Stimulated activated CD4-positive, alpha-beta T cell treated with anti-CD3 and anti-CD28 coated beads, TNF-alpha, amount 100 ng/mL, for 1 hour (primary cell): Measurements from ENCODE around the gene DCAF8.

Source experiments
- DNase-seq, 3 donors: peaks; one replicate each; pipeline ENCODE4 v3.0.0-alpha.2; 2020; ENCODE audit warnings: low read depth in 3 of 3, low spot score in 1 of 3

The DCAF8 gene

DNA sequence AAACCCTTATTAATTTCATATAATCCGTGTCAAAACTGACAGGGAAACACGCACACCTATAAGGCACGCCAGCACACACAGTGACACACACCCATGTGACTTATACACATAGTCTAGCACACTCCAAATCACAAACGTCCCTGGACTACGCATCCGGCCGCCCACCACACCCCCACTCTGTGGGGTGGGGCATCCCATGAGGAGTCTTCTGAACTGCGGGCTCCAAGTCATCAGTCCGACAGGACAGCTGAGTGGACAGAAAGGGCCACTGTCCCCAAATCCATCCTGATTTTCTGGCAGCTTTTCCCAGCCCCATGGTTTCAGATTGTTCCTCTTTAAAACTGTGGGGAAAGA is 56.3 kb downstream of the DCAF8 start:
- DNase-seq: peak in 1 of 3 donors; percentile 42

- peak; percentile 34 to 62 (median 43) for DNase-seq
Measured at GRCh38 chr1:160205242-160206035, 56.9 kb downstream of the DCAF8 start, which contains the start of gene PEA15. PEA15 (plus strand) TSS chr1:160205384; CDS start chr1:160211545, 6,161 bp downstream.

- no peak for DNase-seq
Measured at GRCh38 chr1:160204526-160205241, 57.7 kb downstream of the DCAF8 start.

DNA sequence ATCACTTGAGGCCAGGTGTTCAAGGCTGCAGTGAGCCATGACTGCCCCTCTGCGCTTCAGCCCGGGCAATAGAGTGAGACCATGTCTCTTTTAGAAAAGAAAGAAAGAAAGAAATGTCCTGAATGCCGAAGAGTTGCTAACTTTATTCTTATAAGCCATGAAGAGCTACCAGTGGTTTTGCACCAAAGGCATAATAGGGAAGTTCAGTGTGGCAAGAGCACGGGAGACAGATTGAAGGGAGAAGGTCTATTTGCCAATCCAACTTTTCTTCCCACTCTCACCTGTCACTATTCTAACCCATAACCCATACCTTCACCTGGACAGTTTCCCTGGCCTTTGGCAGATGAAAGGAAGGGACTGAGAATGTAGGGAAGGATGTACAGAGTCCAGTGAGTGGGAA is 61.6 kb downstream of the DCAF8 start:
- DNase-seq: no peak

GRCh38 chr1:160197231-160197630 is 65.1 kb downstream of the DCAF8 start:
- no peak for DNase-seq

GRCh38 chr1:160196143-160196542 is 66.2 kb downstream of the DCAF8 start:
- DNase-seq: no peak

- DNase-seq: no peak
Measured at GRCh38 chr1:160194737-160195059, 67.7 kb downstream of the DCAF8 start.

DNA sequence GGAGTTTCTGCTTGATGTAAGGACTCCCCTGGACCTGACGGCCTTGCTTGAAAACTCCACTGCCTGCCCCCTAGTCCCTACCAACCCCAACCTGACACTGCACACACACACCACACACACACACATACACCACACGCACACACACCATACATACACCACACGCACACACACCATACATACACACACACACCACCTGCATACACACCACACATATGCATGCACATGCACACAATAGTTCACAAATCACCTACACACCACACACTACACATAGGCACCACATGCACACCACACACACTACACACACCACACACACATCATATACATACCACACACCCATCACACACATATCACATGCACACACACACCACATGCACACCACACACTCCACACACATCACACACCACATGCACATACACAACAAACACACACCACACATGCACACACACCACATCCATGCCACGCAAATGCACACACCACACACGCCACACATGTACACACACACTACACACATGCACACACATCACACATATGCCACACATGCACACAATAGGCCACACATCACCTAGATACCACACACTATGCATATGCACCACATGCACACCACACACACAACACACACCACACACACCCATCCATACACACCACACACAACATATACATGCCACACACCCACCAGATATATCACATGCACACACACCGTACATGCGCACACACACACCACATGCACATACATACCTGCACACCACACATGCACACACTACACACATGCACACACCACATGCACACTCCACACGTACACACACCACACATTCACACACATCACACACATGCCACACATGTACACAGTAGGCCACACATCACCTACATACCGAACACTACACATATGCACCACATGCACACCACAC is 68.3 kb downstream of the DCAF8 start:
- no peak for DNase-seq

DNA sequence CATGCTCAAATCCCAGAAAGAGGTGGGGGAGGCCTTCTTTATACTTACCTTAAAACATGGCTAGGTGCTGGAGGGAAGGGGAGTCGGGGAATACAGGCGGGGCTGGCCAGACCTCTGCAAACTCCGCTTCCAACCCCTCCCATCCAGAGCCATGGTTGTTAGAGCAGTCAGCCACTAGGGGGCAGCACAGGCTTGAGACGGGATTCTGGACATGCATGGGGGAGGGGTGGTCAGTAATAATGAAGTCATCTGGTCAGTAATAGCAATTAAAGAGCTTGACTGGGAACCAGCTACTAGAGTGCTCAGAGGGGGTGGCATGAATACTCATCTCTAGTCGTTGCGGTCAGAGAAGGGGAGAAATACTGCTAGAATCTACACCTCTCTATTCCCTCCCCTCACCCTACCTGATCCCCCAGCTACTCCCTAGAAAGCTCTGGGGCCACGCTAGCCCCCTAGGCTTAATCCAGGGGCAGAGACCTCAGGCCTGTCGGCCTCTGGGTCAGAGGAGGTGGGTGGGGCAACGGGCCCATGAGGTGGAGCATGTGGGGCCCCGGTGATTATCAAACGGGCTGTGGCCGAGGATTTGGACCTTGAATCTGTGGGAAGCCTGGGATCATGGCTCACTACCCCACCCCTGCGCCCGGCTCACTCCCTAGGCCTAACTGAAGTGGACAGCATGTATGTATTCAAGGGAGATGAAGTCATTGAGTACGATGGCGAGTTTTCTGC is 69.1 kb downstream of the DCAF8 start:
- peak; percentile 47 to 74 (median 64) for DNase-seq

- no peak for DNase-seq
Measured at GRCh38 chr1:160192234-160192633, 70.1 kb downstream of the DCAF8 start.

GRCh38 chr1:160191756-160192155 is 70.6 kb downstream of the DCAF8 start:
- DNase-seq: no peak

- DNase-seq: no peak
Measured at GRCh38 chr1:160189649-160190625, 72.4 kb downstream of the DCAF8 start, which contains the start of gene CASQ1. CASQ1 (plus strand) TSS chr1:160190575; CDS start chr1:160190752, 177 bp downstream.

- DNase-seq: no peak
Measured at GRCh38 chr1:160188341-160188740, 74.0 kb downstream of the DCAF8 start.

DNA sequence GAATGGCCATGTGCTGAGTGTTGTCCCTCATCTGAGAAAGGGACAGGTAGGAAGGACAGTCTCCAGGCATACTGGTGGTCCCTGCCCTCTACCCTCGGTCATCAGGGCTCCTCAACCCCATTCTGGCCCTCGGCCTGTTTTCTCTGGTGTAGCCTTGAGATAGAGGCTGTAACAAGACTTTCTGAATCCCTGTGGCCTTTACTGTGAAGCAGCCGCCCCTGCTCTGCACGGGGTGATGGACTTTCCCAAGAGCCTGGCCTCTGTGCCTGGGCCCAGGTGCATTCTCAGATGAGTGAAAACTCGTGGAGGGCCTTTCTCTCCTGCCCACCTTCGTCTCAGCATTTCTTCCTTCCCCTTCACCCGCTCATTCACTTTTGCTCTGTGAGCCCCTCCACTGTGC is 74.9 kb downstream of the DCAF8 start:
- DNase-seq: no peak

GRCh38 chr1:160186729-160187128 is 75.6 kb downstream of the DCAF8 start:
- DNase-seq: no peak

DNA sequence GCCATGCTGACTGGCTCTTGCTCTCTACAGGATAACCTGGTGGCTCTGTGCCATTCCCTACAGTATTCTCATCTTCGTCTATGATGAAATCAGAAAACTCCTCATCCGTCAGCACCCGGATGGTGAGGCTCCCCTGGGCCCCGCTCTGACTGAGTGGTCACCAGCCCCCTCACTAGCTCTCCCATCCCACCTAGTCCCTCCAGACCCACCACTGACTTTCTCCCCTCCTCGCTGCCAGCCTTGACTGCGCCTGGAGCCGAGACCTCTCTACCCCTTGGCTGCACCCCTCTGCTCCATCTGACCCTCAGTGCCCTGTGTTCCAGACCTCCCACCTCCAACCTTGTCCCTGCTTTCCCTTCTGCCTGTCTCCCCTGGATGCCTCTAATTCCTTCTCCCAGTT is 76.1 kb downstream of the DCAF8 start:
- no peak for DNase-seq

GRCh38 chr1:160179336-160179735 is 83.0 kb downstream of the DCAF8 start:
- no peak for DNase-seq

DNA sequence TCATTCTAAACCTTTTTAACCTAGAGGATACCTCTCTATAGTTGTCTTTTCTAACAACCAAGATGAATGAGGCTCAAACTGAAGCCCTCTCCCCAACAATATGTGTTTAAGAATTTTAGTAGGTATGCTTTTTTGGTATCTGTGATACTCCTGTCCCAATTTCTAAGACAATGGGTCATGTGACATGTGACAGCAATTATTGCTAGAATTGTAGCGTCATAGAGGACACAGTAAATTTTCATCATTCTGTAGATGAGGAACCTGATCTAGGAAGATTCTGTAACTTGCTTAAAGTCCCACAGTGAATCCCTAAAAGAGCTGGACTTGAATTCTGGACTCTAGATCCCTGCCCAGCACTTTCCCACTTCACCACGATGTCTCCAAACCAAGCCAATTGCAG is 83.6 kb downstream of the DCAF8 start:
- DNase-seq: no peak

- DNase-seq: no peak
Measured at GRCh38 chr1:160177667-160178066, 84.7 kb downstream of the DCAF8 start.

DNA sequence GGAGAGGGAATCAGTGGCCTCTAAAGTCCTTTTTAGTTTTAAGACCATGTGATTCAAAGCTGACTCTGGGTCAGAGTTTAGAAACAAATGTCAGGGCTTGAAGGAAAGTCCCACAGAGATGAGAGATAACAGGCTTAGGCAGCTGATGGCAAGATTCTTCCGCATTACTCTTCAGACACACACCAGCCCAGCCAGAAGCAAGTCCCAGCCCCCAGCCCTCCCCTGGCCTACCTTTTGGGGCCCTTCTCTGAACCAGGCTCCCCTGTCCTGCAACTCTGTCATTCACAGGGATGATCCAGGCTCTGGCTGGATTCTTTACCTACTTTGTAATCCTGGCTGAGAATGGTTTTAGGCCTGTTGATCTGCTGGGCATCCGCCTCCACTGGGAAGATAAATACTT is 85.1 kb downstream of the DCAF8 start:
- DNase-seq: no peak
